Measurements from ENCODE around the gene CHRNB2.

- TF ChIP-seq CTCF (IDR thresholded peaks at IDR 0.05) (no peak), POLR2A (IDR thresholded peaks at IDR 0.05) (no peak)
Measured at GRCh38 chr1:154614247-154614646, 46.7 kb downstream of the CHRNB2 start.

Data from tibial nerve (tissue), 3 donors.